ENCODE results near the gene RIOK3.

The RIOK3 gene

GRCh38 chr18:23452728-23453679 lies at the start of gene RIOK3:
Gene RIOK3 (plus strand): TSS chr18:23453287. CDS start chr18:23453440, 153 bp downstream.
- Histone ChIP-seq H3K36me3 (ENCODE audit: control insufficient read depth in 2 of 2, insufficient read depth in 2 of 2, low read length in 2 of 2) (no peaks in the 10 kb centered on the region), H3K4me1 (ENCODE audit: control insufficient read depth, insufficient read depth, low read length) (no peaks in the 10 kb centered on the region), H3K9me3 (ENCODE audit: control insufficient read depth in 2 of 2, low read length in 2 of 2) (no peaks in the 10 kb centered on the region), H3K4me3 (ENCODE audit: low read length in 2 of 2) (peak within 1 kb of the TSS; percentile 97 to 99), H3K27ac (ENCODE audit: low read length) (peak within 1 kb of the TSS; percentile 89), H3K9ac (ENCODE audit: low read length in 2 of 2) (peak within 1 kb of the TSS; percentile 95 to 97), H3K27me3 (ENCODE audit: control insufficient read depth in 1 of 2, insufficient read depth in 2 of 2, low read length in 2 of 2) (no peaks in the 10 kb centered on the region)

- Histone ChIP-seq H3K27me3 (ENCODE audit: control insufficient read depth in 1 of 2, insufficient read depth in 2 of 2, low read length in 2 of 2) (no peaks in the 10 kb centered on the region), H3K4me1 (ENCODE audit: control insufficient read depth, insufficient read depth, low read length) (peaks cover 2% of the 10 kb centered on the region), H3K36me3 (ENCODE audit: control insufficient read depth in 2 of 2, insufficient read depth in 2 of 2, low read length in 2 of 2) (peaks cover 0 to 4% of the 10 kb centered on the region in 2 donors), H3K9ac (ENCODE audit: low read length in 2 of 2) (no peak overlapping the region), H3K9me3 (ENCODE audit: control insufficient read depth in 2 of 2, low read length in 2 of 2) (no peaks in the 10 kb centered on the region), H3K4me3 (ENCODE audit: low read length in 2 of 2) (no peak overlapping the region), H3K27ac (ENCODE audit: low read length) (no peak overlapping the region)
Measured at GRCh38 chr18:23403310-23403709, 49.8 kb upstream of the RIOK3 start.

GRCh38 chr18:23405636-23406035 lies 47.5 kb upstream of the RIOK3 start:
- Histone ChIP-seq H3K36me3 (ENCODE audit: control insufficient read depth in 2 of 2, insufficient read depth in 2 of 2, low read length in 2 of 2) (peaks cover 0 to 4% of the 10 kb centered on the region in 2 donors), H3K27me3 (ENCODE audit: control insufficient read depth in 1 of 2, insufficient read depth in 2 of 2, low read length in 2 of 2) (no peaks in the 10 kb centered on the region), H3K9me3 (ENCODE audit: control insufficient read depth in 2 of 2, low read length in 2 of 2) (no peaks in the 10 kb centered on the region), H3K27ac (ENCODE audit: low read length) (no peak overlapping the region), H3K9ac (ENCODE audit: low read length in 2 of 2) (no peak overlapping the region), H3K4me3 (ENCODE audit: low read length in 2 of 2) (no peak overlapping the region), H3K4me1 (ENCODE audit: control insufficient read depth, insufficient read depth, low read length) (peaks cover 2% of the 10 kb centered on the region)

- H3K27me3 ChIP-seq (ENCODE audit: control insufficient read depth in 1 of 2, insufficient read depth in 2 of 2, low read length in 2 of 2), result no peaks in the 10 kb centered on the region
- H3K9me3 ChIP-seq (ENCODE audit: control insufficient read depth in 2 of 2, low read length in 2 of 2), result no peaks in the 10 kb centered on the region
- no peak overlapping the region for H3K4me3 ChIP-seq (ENCODE audit: low read length in 2 of 2)
- H3K27ac ChIP-seq (ENCODE audit: low read length), result no peak overlapping the region
- H3K36me3 ChIP-seq (ENCODE audit: control insufficient read depth in 2 of 2, insufficient read depth in 2 of 2, low read length in 2 of 2), result peaks cover 0 to 4% of the 10 kb centered on the region in 2 donors
- H3K4me1 ChIP-seq (ENCODE audit: control insufficient read depth, insufficient read depth, low read length), result peaks cover 2% of the 10 kb centered on the region
- H3K9ac ChIP-seq (ENCODE audit: low read length in 2 of 2), result no peak overlapping the region
Measured at GRCh38 chr18:23406271-23406787, 46.8 kb upstream of the RIOK3 start.

GRCh38 chr18:23412351-23412964 lies 40.6 kb upstream of the RIOK3 start:
- no peaks in the 10 kb centered on the region for H3K36me3 ChIP-seq (ENCODE audit: control insufficient read depth in 2 of 2, insufficient read depth in 2 of 2, low read length in 2 of 2)
- H3K9ac ChIP-seq (ENCODE audit: low read length in 2 of 2), result no peak overlapping the region
- no peaks in the 10 kb centered on the region for H3K27me3 ChIP-seq (ENCODE audit: control insufficient read depth in 1 of 2, insufficient read depth in 2 of 2, low read length in 2 of 2)
- no peak overlapping the region for H3K4me3 ChIP-seq (ENCODE audit: low read length in 2 of 2)
- H3K9me3 ChIP-seq (ENCODE audit: control insufficient read depth in 2 of 2, low read length in 2 of 2), result no peaks in the 10 kb centered on the region
- H3K27ac ChIP-seq (ENCODE audit: low read length), result no peak overlapping the region
- no peaks in the 10 kb centered on the region for H3K4me1 ChIP-seq (ENCODE audit: control insufficient read depth, insufficient read depth, low read length)

- Histone ChIP-seq H3K36me3 (ENCODE audit: control insufficient read depth in 2 of 2, insufficient read depth in 2 of 2, low read length in 2 of 2) (no peaks in the 10 kb centered on the region), H3K9ac (ENCODE audit: low read length in 2 of 2) (no peak overlapping the region), H3K9me3 (ENCODE audit: control insufficient read depth in 2 of 2, low read length in 2 of 2) (no peaks in the 10 kb centered on the region), H3K27me3 (ENCODE audit: control insufficient read depth in 1 of 2, insufficient read depth in 2 of 2, low read length in 2 of 2) (no peaks in the 10 kb centered on the region), H3K4me1 (ENCODE audit: control insufficient read depth, insufficient read depth, low read length) (no peaks in the 10 kb centered on the region), H3K27ac (ENCODE audit: low read length) (no peak overlapping the region), H3K4me3 (ENCODE audit: low read length in 2 of 2) (no peak overlapping the region)
Measured at GRCh38 chr18:23415515-23415914, 37.6 kb upstream of the RIOK3 start.

- Histone ChIP-seq H3K9me3 (ENCODE audit: control insufficient read depth in 2 of 2, low read length in 2 of 2) (no peaks in the 10 kb centered on the region), H3K27me3 (ENCODE audit: control insufficient read depth in 1 of 2, insufficient read depth in 2 of 2, low read length in 2 of 2) (no peaks in the 10 kb centered on the region), H3K4me3 (ENCODE audit: low read length in 2 of 2) (no peak overlapping the region), H3K27ac (ENCODE audit: low read length) (no peak overlapping the region), H3K9ac (ENCODE audit: low read length in 2 of 2) (no peak overlapping the region), H3K4me1 (ENCODE audit: control insufficient read depth, insufficient read depth, low read length) (no peaks in the 10 kb centered on the region), H3K36me3 (ENCODE audit: control insufficient read depth in 2 of 2, insufficient read depth in 2 of 2, low read length in 2 of 2) (no peaks in the 10 kb centered on the region)
Measured at GRCh38 chr18:23416298-23416697, 36.8 kb upstream of the RIOK3 start.

- Histone ChIP-seq H3K27me3 (ENCODE audit: control insufficient read depth in 1 of 2, insufficient read depth in 2 of 2, low read length in 2 of 2) (no peaks in the 10 kb centered on the region), H3K4me1 (ENCODE audit: control insufficient read depth, insufficient read depth, low read length) (no peaks in the 10 kb centered on the region), H3K27ac (ENCODE audit: low read length) (no peak overlapping the region), H3K9me3 (ENCODE audit: control insufficient read depth in 2 of 2, low read length in 2 of 2) (no peaks in the 10 kb centered on the region), H3K9ac (ENCODE audit: low read length in 2 of 2) (no peak overlapping the region), H3K36me3 (ENCODE audit: control insufficient read depth in 2 of 2, insufficient read depth in 2 of 2, low read length in 2 of 2) (no peaks in the 10 kb centered on the region), H3K4me3 (ENCODE audit: low read length in 2 of 2) (no peak overlapping the region)
Measured at GRCh38 chr18:23421277-23421676, 31.8 kb upstream of the RIOK3 start.

- no peak overlapping the region for H3K9ac ChIP-seq (ENCODE audit: low read length in 2 of 2)
Measured at GRCh38 chr18:23422751-23423418, 30.2 kb upstream of the RIOK3 start.

GRCh38 chr18:23424616-23425015 lies 28.5 kb upstream of the RIOK3 start:
- H3K27me3 ChIP-seq (ENCODE audit: control insufficient read depth in 1 of 2, insufficient read depth in 2 of 2, low read length in 2 of 2), result no peaks in the 10 kb centered on the region
- H3K9me3 ChIP-seq (ENCODE audit: control insufficient read depth in 2 of 2, low read length in 2 of 2), result peaks cover 0 to 2% of the 10 kb centered on the region in 2 donors
- no peaks in the 10 kb centered on the region for H3K4me1 ChIP-seq (ENCODE audit: control insufficient read depth, insufficient read depth, low read length)
- H3K4me3 ChIP-seq (ENCODE audit: low read length in 2 of 2), result no peak overlapping the region
- H3K9ac ChIP-seq (ENCODE audit: low read length in 2 of 2), result no peak overlapping the region
- H3K27ac ChIP-seq (ENCODE audit: low read length), result no peak overlapping the region
- no peaks in the 10 kb centered on the region for H3K36me3 ChIP-seq (ENCODE audit: control insufficient read depth in 2 of 2, insufficient read depth in 2 of 2, low read length in 2 of 2)

More at GRCh38 chr18:23422751-23423418, 30.2 kb upstream of the RIOK3 start:
- H3K36me3 ChIP-seq (ENCODE audit: control insufficient read depth in 2 of 2, insufficient read depth in 2 of 2, low read length in 2 of 2), result no peaks in the 10 kb centered on the region
- no peaks in the 10 kb centered on the region for H3K9me3 ChIP-seq (ENCODE audit: control insufficient read depth in 2 of 2, low read length in 2 of 2)
- H3K27ac ChIP-seq (ENCODE audit: low read length), result no peak overlapping the region
- H3K4me3 ChIP-seq (ENCODE audit: low read length in 2 of 2), result no peak overlapping the region
- H3K4me1 ChIP-seq (ENCODE audit: control insufficient read depth, insufficient read depth, low read length), result no peaks in the 10 kb centered on the region
- no peaks in the 10 kb centered on the region for H3K27me3 ChIP-seq (ENCODE audit: control insufficient read depth in 1 of 2, insufficient read depth in 2 of 2, low read length in 2 of 2)
